ENCODE measurements around the gene OR5B2.

DNA sequence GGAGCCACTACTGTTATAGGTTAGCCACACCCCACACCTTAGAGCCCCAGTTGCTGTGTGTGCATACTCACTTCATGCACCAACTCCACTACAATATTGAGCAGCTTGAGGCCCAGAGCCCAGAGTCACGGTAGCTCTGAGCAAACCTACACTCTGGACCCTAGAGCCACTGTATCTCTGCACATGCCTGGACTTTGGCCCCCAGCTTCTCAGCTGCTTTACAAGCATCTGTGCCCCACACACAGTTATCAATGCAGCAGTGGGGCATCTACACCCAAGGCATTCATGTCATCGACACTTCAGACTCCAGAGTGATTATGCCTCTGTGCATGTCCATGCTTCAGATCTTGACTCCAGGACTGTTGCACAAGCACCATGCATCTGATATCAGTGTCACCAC is 16.4 kb upstream of the OR5B2 start:
- TF ChIP-seq, protein P1, sequence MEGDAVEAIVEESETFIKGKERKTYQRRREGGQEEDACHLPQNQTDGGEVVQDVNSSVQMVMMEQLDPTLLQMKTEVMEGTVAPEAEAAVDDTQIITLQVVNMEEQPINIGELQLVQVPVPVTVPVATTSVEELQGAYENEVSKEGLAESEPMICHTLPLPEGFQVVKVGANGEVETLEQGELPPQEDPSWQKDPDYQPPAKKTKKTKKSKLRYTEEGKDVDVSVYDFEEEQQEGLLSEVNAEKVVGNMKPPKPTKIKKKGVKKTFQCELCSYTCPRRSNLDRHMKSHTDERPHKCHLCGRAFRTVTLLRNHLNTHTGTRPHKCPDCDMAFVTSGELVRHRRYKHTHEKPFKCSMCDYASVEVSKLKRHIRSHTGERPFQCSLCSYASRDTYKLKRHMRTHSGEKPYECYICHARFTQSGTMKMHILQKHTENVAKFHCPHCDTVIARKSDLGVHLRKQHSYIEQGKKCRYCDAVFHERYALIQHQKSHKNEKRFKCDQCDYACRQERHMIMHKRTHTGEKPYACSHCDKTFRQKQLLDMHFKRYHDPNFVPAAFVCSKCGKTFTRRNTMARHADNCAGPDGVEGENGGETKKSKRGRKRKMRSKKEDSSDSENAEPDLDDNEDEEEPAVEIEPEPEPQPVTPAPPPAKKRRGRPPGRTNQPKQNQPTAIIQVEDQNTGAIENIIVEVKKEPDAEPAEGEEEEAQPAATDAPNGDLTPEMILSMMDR (IDR thresholded peaks at IDR 0.05): no peak
- TF ChIP-seq POLR2A (IDR thresholded peaks at IDR 0.05): no peak

Measured in testis (tissue), 2 donors.